GM03348 (cell line): ENCODE measurements around the gene CASZ1.
A peak's percentile ranks its signal among the peaks of the same experiment; 100 is the strongest.

ENCODE experiments used
- DNase-seq: peaks from one replicate; pipeline ENCODE4 v3.0.0; 2012; ENCODE audit warnings: low spot score

Gene CASZ1, protein sequence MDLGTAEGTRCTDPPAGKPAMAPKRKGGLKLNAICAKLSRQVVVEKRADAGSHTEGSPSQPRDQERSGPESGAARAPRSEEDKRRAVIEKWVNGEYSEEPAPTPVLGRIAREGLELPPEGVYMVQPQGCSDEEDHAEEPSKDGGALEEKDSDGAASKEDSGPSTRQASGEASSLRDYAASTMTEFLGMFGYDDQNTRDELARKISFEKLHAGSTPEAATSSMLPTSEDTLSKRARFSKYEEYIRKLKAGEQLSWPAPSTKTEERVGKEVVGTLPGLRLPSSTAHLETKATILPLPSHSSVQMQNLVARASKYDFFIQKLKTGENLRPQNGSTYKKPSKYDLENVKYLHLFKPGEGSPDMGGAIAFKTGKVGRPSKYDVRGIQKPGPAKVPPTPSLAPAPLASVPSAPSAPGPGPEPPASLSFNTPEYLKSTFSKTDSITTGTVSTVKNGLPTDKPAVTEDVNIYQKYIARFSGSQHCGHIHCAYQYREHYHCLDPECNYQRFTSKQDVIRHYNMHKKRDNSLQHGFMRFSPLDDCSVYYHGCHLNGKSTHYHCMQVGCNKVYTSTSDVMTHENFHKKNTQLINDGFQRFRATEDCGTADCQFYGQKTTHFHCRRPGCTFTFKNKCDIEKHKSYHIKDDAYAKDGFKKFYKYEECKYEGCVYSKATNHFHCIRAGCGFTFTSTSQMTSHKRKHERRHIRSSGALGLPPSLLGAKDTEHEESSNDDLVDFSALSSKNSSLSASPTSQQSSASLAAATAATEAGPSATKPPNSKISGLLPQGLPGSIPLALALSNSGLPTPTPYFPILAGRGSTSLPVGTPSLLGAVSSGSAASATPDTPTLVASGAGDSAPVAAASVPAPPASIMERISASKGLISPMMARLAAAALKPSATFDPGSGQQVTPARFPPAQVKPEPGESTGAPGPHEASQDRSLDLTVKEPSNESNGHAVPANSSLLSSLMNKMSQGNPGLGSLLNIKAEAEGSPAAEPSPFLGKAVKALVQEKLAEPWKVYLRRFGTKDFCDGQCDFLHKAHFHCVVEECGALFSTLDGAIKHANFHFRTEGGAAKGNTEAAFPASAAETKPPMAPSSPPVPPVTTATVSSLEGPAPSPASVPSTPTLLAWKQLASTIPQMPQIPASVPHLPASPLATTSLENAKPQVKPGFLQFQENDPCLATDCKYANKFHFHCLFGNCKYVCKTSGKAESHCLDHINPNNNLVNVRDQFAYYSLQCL (N-terminal part only)

DNA sequence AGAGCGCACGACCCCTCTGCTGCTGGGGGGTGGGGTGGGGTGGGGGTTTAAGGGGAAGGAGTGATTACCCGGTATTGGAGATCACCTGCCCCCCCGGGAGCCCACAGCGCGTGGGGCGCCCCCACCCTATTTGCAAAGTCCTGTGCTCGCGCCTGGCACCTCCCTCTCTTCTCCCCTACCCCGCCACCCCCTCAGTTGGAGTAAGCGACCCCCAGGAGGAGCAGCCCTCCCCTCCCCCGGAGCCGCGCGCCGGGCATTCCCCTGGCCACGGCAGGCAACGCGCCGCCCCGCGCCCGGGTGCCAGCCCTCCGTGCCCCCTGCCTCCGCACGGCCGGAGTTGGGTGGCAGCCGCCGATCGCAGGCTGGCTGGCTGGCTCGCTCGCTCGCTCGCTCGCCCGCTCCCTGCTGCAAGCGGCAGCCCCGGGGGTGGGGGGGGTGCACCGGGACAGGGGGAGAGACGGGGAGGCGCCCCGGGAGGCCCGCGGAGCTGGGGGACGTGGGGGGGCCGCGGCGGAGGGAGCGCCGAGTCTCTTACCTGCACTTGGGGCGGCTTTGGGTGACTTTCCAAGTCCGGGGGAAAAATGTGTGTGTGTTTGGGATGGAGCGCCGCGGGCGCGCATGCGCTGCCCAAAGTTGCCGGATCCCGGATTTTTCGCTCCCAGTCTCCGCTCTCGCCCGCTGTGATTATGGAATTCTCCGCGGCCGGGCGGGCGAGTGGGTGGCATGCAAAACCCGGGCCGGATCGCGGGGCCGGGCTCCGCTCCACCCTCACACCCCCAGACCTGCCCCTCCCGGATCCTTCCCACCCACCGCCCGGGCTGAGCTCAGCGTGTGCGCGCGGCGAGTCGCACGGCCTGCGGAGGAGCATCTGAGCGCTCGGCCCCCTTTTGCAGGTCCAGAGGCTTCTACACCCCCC, at the start of gene CASZ1:
Gene CASZ1 (minus strand): TSS at position 618 of the 916 bp plus-strand sequence. CDS start 102,757 bp downstream, outside the sequence.
- DNase-seq: peak; percentile 98

DNA sequence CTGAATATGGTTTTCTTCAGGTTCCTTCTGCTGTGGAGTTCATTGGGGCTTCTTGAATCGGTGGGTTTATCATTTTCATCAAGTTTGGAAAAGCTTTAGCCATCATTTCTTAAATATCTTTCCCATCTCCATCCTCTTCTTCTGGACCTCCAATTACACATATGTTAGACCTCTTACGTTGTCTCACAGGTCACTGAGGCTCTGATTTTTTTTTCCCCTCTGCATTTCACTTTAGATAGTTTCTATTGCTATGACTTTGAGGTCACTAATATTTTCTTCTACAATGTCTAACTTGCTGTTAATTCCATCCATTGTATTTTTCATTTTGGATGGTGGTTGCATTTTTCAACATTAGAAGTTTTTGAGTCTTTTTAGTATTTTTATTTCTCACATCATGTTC, 47.3 kb upstream of the CASZ1 start:
- no peak for DNase-seq

DNA sequence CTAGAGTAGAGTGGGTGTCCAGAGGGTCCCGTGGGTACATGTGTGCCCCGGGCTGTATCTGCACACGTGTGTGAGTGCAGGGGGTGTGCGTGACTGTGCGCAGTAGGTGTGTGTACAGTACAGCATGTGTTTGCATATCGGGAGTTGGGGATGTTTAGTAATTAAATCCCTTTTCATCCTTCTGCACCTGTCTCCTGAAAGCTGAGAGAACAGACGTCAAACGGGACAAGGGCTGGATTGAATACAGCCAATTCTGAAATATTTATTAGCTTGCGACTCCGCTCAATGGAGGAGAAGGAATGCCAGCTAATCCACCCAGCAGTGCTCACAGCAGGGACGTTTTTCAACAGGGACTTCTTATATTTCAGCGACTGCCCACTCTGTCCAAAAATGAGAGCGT, 44.7 kb upstream of the CASZ1 start:
- DNase-seq: no peak

DNA sequence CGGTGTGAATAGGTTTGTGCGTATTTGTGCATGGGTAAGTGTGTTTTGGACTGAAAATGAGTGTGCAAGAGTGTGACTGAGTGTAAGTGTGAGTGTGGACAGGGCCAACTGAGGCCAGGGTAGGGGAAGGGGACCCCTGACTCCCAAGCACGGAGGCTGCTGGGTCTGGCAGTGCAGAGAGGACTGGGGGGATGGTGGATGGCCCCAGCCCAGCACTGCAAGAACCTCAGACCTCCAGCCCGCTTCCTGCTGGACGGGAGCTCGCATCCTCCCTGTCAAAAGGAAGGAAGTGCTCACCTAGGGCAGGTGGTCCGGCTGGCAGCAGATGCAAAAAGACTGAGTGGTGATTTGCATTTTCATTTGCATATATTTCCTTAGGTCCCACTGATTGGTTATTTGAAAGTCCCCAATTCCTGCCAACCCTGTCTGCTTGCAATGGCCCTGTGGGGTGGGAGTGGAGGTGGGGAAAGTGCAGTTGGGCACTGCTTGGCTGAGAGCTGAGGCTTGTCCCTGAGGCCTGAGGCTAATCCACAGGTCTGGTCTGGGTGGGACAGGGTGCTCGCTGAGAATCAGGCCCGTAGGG, 42.8 kb upstream of the CASZ1 start:
- no peak for DNase-seq

DNA sequence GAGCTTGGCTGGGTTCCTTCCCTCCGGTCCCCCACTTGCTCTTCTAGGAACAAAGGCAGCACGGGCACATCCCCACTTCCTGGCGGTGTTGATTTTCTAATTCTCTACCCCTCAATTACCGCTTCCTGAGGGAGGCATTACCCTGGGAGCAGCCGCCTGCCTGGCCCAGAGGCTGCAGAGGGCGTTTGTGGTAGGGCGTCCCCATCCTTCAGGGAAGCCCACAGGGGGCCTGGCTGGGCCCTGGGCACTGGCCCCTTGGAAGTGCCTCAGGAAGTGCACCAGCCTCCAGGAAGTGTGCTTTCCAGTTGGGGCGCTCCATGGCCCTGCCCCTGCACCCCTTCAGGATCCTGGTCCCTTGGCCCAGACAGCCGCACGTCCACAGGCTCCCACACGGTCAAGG, 42.1 kb upstream of the CASZ1 start:
- DNase-seq: no peak

DNA sequence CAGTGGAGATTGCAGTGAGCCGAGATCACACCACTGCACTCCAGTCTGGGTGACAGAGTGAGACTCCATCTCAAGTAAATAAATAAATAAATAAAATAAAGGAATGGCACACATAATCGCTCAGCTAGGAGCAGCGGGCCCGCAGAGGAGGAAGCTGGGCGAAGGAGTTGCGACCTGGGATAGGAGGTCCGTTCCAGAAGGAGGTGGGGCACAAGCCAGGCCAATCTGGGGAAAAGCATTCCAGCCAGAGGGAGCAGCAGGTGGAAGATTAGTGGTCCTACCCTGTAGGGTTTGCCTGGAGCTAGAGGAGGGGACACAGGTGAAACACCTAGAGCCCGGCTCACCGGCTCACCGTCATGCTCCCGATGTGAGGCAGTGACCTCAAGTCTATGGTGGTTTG, 40.3 kb upstream of the CASZ1 start:
- no peak for DNase-seq

GRCh38 chr1:10835822-10836421, 39.5 kb upstream of the CASZ1 start:
- peak; percentile 80 for DNase-seq

- DNase-seq: no peak
Measured at GRCh38 chr1:10835421-10835820, 39.0 kb upstream of the CASZ1 start.

DNA sequence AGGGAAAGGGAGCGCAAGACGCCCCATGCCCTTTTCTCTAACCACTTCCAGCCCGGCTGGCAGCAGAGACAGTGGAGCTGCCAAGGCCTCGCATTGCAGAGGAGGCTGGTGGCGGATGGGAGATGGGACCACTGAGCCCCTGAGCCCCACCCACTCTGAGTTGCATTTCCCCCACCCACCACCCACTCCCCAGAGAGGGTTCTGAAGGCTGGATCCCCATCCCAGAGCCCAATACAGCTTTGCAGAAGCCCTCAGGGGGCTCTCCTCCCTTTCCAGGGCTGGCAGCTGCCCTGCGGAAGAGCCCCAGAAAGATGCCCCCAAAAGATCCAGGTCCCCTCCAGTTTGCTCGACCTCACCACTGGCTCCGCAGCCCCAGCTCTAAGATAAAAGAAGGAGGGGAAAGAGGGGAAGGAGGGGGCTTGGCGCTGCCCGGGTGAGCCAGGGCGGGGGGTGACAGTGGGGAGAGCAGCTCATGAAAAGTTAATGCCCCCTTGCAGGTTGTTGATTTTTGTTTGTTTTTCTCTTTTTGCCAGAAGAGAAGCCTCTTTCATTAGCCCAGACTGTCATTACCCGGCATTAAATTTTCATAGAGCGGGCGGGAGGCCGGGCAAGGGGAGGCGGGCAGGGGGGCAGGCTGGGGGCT, 38.4 kb upstream of the CASZ1 start:
- DNase-seq: no peak

DNA sequence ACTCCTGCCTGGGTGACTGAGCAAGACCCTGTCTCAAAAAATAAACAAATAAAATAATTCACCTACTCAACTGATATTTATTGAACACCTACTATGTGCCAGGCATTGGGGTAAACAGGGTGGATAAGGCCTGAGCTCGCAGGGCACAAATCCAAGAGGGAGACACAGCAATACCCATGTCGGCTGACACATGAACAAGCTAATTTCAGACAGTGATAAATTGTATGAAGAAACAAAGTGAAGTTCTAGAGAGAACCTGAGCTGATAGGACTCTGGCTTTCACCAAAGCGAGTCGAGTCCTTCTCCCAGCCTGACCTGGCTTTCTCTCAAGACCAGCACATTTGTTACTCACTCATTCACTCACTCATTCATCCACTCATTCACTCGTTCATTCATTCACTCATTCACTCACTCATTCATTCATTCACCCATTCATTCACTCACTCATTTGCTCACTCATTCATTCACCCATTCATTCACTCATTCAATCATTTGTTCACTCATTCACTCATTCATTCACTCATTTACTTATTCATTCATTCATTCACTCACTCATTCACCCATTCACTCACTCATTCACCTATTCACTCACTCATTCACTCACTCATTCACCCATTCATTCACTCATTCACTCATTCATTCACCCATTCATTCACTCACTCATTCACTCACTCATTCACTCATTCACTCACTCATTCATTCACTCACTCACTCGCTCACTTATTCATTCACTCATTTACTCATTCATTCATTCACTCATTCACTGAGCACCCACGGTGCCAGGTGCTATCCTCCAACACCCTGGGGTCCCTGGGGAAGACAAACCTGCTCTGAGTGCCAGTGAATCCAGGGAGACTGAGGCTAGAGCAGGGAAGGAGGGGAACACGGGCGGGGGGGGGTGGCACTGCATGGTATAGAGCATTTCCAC, 37.4 kb upstream of the CASZ1 start:
- no peak for DNase-seq

GRCh38 chr1:10832703-10833102, 36.3 kb upstream of the CASZ1 start:
- DNase-seq: no peak

- peak; percentile 77 for DNase-seq
Measured at GRCh38 chr1:10830961-10831668, 34.7 kb upstream of the CASZ1 start.

DNA sequence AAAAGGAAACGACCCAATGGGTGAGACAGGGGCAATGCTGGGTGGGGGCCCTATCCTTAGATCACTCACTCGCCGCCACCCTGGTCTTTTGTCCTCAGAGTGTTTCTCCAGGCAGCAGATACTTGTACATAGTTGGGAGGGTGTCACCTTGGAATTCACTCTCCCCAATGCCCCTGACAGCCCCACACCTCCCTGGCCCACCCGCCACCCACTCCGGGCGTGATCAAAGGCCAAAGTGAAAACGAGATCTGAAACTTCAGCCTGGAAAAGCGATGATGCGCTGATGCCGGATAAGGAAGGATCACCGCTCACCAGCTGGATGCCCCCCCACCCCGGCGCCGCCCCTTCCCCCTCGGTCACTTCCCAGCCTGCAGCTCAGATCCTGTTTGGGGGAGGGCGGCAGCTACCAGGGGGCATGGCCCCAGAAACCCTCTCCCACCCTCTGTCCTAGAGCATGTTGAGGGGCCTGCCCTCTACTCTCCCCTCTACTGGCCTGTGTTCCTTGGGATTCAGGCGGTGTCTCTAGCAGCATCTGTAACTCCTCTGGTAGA, 33.6 kb upstream of the CASZ1 start:
- no peak for DNase-seq

DNA sequence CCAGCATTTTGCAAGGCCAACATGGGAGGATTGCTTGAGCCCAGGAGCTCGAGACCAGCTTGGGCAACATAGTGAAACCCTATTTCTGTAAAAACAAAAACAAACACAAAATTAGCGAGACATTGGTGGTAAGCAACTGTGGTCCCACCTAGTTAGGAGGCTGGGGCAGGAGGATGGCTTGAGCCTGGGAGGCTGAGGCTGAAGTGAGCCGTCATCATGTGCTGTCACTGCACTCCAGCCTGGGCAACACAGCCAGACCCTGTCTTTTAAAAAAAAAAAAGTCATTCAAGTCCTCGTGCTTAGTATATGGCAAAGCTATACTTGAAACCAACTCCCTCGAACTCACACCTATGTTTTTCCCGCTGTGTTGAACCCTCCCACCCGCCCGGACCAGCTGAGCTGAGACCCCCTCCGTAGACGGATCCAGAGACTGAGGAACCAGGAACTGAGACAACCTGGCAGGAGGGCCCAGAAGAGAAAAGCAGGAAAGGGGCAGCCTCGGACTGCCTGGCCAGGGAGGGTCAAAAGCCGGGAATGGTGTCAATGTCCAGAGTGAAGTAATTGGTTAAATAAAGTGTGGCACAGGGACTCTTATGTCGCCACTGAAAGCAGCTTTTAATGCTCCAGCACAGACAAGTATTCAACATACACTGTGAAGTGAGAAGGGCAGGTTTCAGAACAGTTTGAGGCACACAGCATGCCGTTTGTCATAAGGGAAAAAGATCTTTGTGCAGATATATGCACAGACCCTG, 32.8 kb upstream of the CASZ1 start:
- no peak for DNase-seq

DNA sequence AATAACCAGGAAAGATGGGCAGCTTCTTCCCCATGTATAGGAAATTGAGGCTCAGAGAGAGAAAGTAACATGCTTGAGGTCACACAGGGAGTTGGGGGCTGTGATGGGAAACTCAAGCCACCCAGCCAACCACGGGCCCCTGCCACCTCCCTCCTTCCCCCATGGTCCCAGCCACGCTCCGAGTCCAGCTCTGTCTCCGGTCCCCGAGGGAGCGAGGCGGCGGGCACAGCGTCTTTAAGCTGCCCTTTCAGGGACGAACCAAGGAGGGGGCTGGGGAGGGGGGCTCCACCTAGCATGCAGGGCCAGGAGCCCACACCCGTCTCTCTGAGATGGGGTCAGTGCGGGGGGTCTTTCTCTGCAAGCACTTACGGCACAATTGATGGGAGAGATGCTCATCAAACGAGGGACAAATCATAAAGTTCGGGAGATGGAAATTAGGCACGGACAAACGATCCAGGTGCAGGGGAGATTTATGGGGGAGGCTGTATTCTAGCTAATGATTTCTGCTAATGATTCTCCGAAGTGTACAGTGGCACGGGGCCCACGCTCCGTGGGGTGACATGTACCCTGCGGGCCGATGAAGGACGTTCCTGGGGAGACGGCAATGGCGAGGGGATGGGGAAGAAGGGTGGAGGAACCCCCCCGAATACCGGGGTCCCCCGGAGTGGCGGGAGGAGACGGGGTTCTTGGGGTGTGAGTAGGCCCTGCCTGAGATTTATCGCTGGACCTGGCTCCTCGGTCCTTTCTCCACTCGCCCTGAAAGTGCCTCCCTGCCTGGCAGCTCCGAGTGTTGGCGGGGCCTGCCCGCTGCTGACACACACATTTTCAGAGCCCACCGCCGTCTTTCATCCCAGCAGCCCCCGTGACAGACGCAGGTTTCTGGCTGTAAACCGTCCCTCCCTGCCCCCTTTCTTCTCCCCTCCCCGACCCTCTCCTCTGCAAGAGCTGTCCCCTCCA, 31.2 kb upstream of the CASZ1 start:
- no peak for DNase-seq

GRCh38 chr1:10825592-10825991, 29.1 kb upstream of the CASZ1 start:
- no peak for DNase-seq
